IPS-11a (cell line): Measurements from ENCODE around the gene PPP1R9A.

ENCODE experiments used
- H3K4me3 ChIP-seq: one replicate; pipeline ENCODE4 v1.5.1; 2013; ENCODE audit warnings: low read depth, low read length, control low read depth

PPP1R9A gene

GRCh38 chr7:95190515-95190914, 283.1 kb downstream of the PPP1R9A start:
- H3K4me3 ChIP-seq, result no peak overlapping the region

DNA sequence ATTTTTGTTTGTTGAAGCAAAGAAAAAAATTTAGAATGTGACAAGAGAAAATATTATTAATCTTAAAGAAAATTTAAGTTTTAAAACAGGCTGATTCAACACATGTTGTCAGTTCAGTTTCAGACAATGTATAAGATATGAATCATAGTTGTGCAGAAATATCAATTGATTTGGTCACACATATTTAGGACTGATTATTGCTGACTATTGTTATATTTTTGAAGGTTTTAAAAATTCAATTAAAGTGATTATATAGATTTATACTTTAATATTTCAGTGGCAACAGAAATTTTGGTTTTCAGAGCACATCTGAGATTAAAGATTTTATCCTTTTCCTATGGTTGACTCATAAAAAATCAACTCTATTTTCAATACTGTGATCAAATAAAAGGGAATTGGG, 284.4 kb downstream of the PPP1R9A start:
- H3K4me3 ChIP-seq, result no peak overlapping the region

- no peak overlapping the region for H3K4me3 ChIP-seq
Observed at GRCh38 chr7:95198863-95199262, 291.5 kb downstream of the PPP1R9A start.

DNA sequence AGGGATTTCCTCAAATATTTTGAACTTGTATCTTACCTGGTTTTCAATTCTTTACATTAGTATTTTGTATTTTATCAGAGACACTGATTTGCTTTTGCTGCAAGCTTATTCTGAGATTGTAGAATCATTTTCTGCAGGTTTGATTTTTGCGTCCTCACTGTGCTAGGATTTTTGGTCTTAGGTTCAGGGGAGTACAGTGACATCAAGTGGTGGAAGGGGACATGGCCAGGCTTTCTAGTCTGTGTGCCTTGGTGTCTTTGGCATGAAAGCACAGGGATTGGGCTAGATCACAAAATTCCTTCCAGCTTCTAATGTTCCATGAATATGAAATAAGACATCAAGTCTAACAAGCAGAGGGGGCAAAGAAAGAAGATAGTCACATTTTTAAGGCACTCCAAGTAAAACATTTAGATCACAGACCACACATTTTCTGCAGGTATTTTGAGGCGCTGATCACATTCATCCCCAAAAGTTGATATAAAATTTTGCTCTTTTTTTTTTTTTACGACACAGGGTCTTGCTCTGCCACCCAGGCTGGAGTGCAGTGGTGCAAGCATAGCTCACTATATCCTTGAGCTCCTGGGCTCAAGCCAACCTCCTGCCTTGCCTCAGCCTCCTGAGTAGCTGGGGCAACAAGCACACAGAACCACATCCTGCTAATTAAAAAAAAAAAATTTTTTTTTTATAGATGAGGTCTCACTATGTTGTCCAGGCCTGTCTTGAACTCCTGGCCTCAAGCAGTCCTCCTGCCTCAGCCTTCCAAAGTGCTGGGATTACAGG, 292.6 kb downstream of the PPP1R9A start:
- no peak overlapping the region for H3K4me3 ChIP-seq

- no peak overlapping the region for H3K4me3 ChIP-seq
Observed at GRCh38 chr7:95200741-95201140, 293.3 kb downstream of the PPP1R9A start.

DNA sequence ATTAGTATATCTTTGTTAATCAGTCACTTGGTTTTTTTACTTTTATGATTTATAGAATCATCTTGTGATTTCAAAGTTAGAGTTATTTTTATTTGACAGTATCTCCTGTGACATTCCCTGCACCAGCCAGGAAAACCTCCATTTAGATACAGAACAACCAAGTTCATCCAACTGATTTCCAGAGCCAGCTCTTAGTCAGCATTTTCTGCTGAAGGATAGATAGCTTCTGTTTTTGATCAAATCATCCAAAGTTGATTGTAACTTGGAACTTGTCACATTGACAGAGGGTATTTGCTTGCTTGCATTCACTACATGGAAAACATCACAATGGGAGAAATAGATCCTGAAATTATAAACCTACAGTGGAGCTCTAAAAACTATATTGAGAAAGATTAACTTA, 294.3 kb downstream of the PPP1R9A start:
- H3K4me3 ChIP-seq, result no peak overlapping the region

DNA sequence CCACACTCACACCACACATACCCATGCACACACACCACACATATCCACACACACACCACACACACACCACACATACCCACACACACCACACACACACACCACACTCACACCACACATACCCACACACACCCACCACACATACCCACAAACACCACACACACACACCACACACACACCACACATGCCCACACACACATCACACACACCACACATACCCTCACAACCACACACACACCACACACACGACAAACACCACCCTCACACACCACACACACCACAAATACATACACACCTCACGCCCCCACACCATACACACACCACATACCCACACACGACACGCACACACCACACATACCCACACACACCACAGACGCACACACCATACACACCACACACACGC, 297.2 kb downstream of the PPP1R9A start:
- no peak overlapping the region for H3K4me3 ChIP-seq

DNA sequence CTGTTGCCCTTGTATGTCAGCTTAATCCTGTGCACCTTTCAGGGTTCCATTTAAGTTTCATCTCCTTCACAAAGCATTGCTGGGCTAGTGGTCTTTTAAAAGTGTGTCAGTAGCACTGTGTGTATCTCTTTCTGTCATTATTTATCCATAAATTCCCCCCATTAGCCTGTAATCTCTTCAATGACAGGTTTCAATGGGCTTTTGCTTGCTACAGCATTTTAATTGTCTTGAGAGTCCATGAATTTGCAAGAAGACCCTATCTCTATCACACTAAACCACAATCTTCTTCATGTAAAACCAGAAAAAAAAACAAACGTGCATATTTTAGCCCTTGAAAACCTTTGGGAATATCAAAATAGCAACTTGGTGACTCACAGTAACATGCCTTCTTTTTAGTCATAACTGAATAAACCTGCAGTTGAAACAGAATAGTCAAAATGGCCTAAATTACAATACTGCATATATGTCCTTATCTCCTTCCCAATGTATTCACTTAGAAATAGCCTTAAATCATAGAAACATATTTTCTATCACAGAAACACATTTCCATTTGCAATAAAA, 298.4 kb downstream of the PPP1R9A start:
- H3K4me3 ChIP-seq, result no peak overlapping the region

GRCh38 chr7:95209276-95209675, 301.9 kb downstream of the PPP1R9A start:
- H3K4me3 ChIP-seq, result no peak overlapping the region

DNA sequence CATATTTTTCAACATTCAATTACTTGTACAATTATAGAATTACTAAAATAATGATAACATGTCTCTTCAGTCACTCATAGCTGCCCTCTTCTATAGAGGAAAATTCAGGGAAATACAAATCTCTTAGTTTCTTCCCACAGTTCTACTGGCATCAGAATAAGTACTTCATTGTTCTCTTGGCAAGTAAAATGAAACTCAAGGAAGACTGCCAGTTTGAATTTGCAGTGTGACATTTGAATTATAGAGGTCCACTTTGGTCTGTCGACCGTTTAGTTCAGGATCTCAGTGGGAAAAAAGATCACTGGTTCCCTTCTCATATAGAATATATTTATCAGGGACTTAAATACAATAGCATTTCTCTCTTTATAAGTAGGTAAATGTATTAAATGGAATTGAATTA, 302.4 kb downstream of the PPP1R9A start:
- H3K4me3 ChIP-seq, result no peak overlapping the region

DNA sequence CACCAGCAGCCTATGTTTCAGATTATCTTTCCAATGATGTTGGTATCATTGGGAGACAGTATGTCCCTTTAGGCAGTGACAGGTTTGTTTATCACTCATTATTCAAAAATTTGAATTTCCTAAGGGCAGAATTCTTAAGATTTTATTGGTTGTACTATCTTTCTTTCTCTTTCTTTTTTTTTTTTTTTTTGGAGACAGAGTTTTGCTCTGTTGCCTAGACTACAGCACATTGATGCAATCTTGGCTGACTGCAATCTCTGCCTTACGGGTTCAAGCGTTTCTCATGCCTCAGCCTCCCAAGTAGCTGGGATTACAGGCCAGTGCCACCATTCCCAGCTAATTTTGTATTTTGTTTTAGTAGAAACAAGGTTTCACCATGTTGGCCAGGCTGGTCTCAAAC, 305.8 kb downstream of the PPP1R9A start:
- no peak overlapping the region for H3K4me3 ChIP-seq

DNA sequence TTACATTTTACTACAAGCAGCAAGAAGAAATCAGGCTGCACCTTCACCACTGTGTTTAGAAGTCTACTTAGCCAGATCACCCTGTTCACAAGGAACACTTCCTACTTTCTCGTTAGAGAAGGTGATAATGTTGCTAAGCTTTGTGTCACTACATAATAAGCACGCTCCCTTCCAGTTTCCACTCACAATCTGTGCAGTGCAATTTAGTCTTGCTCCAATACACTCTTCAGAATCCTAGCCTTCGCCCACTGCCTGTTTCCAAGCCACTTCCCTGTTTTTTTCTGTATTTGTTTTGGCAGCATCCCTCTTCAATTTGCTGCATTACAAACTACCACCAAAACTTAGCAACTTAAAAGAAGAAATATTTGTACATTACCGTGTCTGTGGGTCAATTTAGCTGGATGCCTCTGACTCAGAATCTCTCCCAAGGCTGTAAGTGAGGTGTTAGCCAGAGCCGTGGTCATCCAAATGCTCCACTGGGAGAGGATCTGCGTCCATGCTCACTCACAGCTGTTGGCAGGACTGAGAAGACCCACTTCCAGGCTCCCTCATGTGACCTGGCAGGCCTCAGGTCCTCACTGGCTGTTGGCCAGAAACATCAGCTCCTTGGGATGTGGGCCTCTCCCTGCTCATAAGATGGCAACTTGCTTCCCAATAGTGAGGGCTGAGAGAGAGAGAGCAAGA, 306.6 kb downstream of the PPP1R9A start:
- H3K4me3 ChIP-seq, result no peak overlapping the region

DNA sequence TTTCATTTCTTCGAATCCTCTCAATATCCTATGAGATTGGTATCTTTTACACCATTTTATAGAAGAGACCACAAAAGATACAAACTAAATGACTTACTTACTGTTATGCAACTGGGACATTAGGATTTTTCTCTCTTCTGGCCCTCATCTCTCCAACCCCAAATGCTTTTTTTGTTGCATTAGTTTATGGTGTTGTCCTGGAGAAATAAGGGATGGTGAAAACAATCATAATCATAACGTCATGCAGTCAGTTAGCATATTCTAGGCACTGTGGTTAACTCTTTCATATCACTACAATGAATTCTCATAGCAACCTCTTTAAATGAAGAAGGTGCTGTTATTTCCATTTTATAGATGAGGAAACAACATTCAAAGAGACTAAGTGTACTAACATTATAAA, 312.3 kb downstream of the PPP1R9A start:
- H3K4me3 ChIP-seq, result no peak overlapping the region

- H3K4me3 ChIP-seq, result no peak overlapping the region
Observed at GRCh38 chr7:95220328-95220727, 312.9 kb downstream of the PPP1R9A start.

- H3K4me3 ChIP-seq, result no peak overlapping the region
Observed at GRCh38 chr7:95225301-95225700, 317.9 kb downstream of the PPP1R9A start.

DNA sequence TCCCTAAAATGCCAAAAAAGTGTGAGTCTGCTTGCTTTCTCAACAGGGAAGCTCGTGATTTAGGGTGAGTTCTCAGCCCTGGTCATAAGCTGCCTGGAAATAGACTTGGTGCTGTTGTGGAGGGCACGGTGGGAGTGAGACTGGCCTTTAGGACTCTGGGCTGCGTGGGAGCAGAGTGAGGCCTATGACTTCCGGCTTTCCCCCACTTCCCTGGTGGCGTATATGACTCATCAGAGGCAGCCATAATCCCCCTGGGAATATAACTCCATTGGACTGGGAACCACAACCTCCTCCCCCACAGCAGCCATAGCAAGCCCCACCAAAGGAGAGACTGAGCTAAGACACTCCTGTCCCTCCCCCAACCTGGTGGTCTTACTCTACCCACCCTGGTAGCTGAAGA, 321.9 kb downstream of the PPP1R9A start:
- H3K4me3 ChIP-seq, result no peak overlapping the region

- H3K4me3 ChIP-seq, result no peak overlapping the region
Observed at GRCh38 chr7:95238252-95238943, 331.0 kb downstream of the PPP1R9A start.

DNA sequence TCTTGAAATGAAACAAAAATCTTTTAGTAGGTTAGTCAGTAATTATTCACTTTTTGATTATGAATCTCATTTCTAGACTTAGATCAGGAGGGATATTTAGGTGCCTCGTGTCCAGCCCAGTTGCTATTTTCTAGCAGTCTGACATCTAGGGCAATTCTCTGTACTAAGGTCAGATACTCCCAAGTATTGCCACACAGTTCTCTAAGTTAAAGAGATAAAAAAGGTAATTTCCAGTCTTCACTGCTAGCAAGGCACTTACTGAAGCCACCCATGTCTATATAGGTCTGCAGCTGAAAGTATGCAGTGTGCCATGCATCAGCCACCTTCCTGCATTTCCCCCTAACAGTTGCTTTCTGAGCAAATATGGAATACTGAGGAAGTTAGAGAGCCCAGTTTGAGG, 333.5 kb downstream of the PPP1R9A start:
- H3K4me3 ChIP-seq, result no peak overlapping the region

DNA sequence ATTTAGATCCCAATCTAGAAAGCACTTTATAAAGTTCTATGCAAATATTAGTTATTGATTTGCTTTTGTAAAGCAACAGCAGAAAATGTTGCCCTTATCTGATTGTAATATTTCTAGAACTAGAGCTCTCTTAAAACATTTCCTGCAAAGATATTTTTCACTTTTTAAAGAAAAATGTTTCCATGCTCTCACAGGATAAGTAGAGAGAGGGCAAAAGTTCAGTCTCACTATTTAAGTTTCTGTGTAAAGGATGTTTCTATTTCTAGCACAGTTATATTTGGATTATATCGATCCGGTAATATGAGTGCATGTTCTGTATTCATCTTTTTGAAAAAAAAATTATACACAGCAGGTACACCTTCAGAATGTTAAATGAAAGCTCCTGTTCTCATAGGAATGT, 334.9 kb downstream of the PPP1R9A start:
- no peak overlapping the region for H3K4me3 ChIP-seq

DNA sequence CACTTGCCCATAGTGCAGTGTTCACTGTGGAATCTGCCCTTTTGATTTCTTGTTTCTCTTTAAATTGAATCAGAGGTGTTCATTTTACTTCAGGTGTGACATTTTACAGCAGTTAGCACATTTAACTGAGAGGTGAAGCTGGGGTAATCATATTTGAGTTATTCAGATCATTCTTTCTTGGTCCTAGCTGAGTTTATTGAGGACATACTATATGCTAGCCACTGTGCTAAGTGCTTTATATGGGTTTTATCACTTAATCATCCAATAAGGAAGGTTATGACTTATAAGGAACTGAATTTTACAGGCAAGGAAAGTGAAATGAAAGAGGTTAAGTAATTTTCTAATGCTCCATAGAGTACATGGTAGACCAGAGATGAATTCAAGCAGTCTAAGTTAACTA, 337.2 kb downstream of the PPP1R9A start:
- H3K4me3 ChIP-seq, result no peak overlapping the region

DNA sequence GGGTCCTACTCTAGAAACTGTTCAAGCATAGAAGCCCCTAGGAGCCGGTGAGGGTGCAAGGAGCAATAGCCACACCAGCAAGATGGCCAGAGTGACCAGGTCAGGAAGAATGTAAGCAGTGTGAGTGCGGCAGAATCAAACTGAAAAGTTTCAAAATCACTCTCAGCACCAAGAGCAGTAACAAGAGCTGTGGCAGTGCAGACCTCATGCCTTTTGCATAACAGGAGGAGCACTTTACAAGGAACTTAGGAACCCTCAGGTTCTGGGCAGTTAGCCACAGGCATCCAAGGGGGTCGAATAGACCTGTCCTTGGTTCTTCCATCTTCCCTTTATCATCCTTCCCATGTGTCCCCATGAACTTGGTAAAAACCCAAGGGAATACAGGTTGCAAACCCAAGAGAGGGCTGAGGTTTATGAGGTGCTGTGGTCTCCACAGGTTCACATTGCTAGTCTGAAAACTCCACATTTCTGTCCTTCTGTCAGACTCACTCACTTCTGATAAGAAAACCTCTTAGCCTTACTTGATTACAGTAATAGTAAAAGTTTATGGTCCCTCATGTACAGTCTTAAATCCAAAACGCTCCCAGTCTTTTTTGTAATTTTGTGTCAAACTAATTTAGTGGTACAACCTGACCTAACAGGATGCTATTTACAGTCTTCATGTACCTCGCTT, 338.6 kb downstream of the PPP1R9A start:
- no peak overlapping the region for H3K4me3 ChIP-seq
